PC-3 (cell line): ENCODE measurements around the gene LIN7B. TPM values are rescaled to one million over a fixed set of nuclear protein-coding genes. Genes with fewer than 3 reads are reported as not detected.

Experiments
- ATAC-seq: fragments of 200-7000 bp; cut with Tn5 transposase; 2 replicates; pipeline ENCODE4 v1.9.1; 2020; ENCODE audit warnings: mild to moderate bottlenecking, moderate library complexity
- BruUV-seq: library from RNA; stranded (reverse); fragments of 400-500 nt; replicated peaks from 2 replicates; lab custom pipeline; 2021; lab: Mats Ljungman, UMichigan
- CTCF ChIA-PET: fragments of 300-600 bp; sonication (Branson Sonifier 250); formaldehyde crosslinking; loops from one replicate; lab custom pipeline; 2022; ENCODE audit warnings: antibody characterized with exemption; lab: Charles Lee
- POLR2A ChIA-PET: fragments of 300-600 bp; sonication (Branson Sonifier 250); formaldehyde crosslinking; loops from one replicate; lab custom pipeline; 2022; ENCODE audit warnings: antibody characterized with exemption; ENCODE audit not compliant: unreplicated experiment; lab: Charles Lee
- DNase-seq: peaks from one replicate; pipeline ENCODE4 v3.0.0-alpha.2; 2015
- H2AFZ ChIP-seq: fragments of 300-600 bp; sonication (generic); 2 replicates; pipeline ENCODE4 v1.6.0; 2016; ENCODE audit warnings: antibody characterized with exemption, low read length
- H3F3A ChIP-seq: fragments of 300-600 bp; sonication (generic); one replicate; pipeline ENCODE4 v1.6.0; 2017; ENCODE audit warnings: antibody characterized with exemption, low read length, control low read depth, mild to moderate bottlenecking; ENCODE audit not compliant: unreplicated experiment
- H3K27ac ChIP-seq: fragments of 300-600 bp; sonication (generic); 2 replicates; pipeline ENCODE4 v1.5.1; 2016; ENCODE audit warnings: mild to moderate bottlenecking, low read length
- H3K27me3 ChIP-seq: fragments of 300-600 bp; sonication (generic); 2 replicates; pipeline ENCODE4 v1.6.1; 2016; ENCODE audit warnings: low read length, mixed read lengths
- H3K36me3 ChIP-seq: fragments of 300-600 bp; sonication (generic); 2 replicates; pipeline ENCODE4 v1.6.1; 2016; ENCODE audit warnings: low read depth, mixed run types, low read length, mixed read lengths
- H3K4me1 ChIP-seq: fragments of 300-600 bp; sonication (generic); 2 replicates; pipeline ENCODE4 v1.5.1; 2016; ENCODE audit warnings: low read length; ENCODE audit not compliant: insufficient read depth
- H3K4me2 ChIP-seq: fragments of 300-600 bp; sonication (generic); 2 replicates; pipeline ENCODE4 v1.6.0; 2016; ENCODE audit warnings: low read length
- H3K4me3 ChIP-seq: fragments of 300-600 bp; sonication (generic); 2 replicates; pipeline ENCODE4 v1.5.1; 2016; ENCODE audit warnings: mild to moderate bottlenecking, low read length, mixed read lengths
- H3K79me2 ChIP-seq: fragments of 300-600 bp; sonication (generic); 2 replicates; pipeline ENCODE4 v1.6.1; 2017; ENCODE audit warnings: low read length, mixed read lengths
- H3K9ac ChIP-seq: fragments of 300-600 bp; sonication (generic); 2 replicates; pipeline ENCODE4 v1.6.0; 2016; ENCODE audit warnings: mild to moderate bottlenecking, low read length
- H3K9me2 ChIP-seq: fragments of 300-600 bp; sonication (generic); replicated peaks from 2 replicates; pipeline ENCODE4 v1.6.1; 2016; ENCODE audit warnings: mixed run types, low read length, mixed read lengths
- H3K9me3 ChIP-seq: fragments of 300-600 bp; sonication (generic); 2 replicates; pipeline ENCODE4 v1.6.1; 2016; ENCODE audit warnings: low read length, mixed read lengths
- H4K20me1 ChIP-seq: fragments of 300-600 bp; sonication (generic); 2 replicates; pipeline ENCODE4 v1.6.1; 2016; ENCODE audit warnings: low read length, mixed read lengths
- EZH2 ChIP-seq: fragments of 300-600 bp; sonication (generic); IDR thresholded peaks from one replicate; pipeline ENCODE4 v1.6.1; 2017; ENCODE audit warnings: antibody characterized with exemption, mild to moderate bottlenecking, low read length; ENCODE audit not compliant: unreplicated experiment
- EZH2phosphoT487 ChIP-seq: fragments of 300-600 bp; sonication (generic); IDR thresholded peaks from 2 replicates; pipeline ENCODE4 v1.6.1; 2018; ENCODE audit warnings: mild to moderate bottlenecking, antibody characterized with exemption, low read length, borderline replicate concordance
- intact Hi-C: fragments of 100-400 bp; cut with micrococcal nuclease; formaldehyde crosslinking; loops from 2 replicates; pipeline ENCODE4 v1.9.0; 2023
- total RNA-seq: library from RNA; depleted of rRNA; stranded (reverse); fragments of >200 nt; gene quantifications from 2 replicates; pipeline ENCODE4 v1.2.3, GENCODE V29; 2014
- TF ChIP-seq, protein P1 (sequence below): fragments of 300-600 bp; sonication (generic); conservative IDR thresholded peaks from 2 replicates; pipeline ENCODE4 v1.5.1; 2017; ENCODE audit warnings: antibody characterized with exemption, low read depth, mild to moderate bottlenecking, low read length

LIN7B gene
- total RNA-seq, 1 experiment from 2014 or later = 11.6 TPM

GRCh38 chr19:49127674-49128544, 13.7 kb downstream of the LIN7B start:
- DNase-seq = peak; percentile 90
- Histone ChIP-seq H3K27me3 (no peaks in the 10 kb centered on the region), H3F3A (no peaks in the 10 kb centered on the region), H3K9me2 (no peaks in the 10 kb centered on the region), H2AFZ (peak overlapping the region; percentile 86), H3K36me3 (no peaks in the 10 kb centered on the region), H3K9me3 (no peaks in the 10 kb centered on the region), H3K27ac (no peak overlapping the region), H3K4me3 (peak overlapping the region; percentile 59), H3K79me2 (no peaks in the 10 kb centered on the region), H3K4me2 (peak overlapping the region; percentile 82), H4K20me1 (no peaks in the 10 kb centered on the region), H3K4me1 (no peaks in the 10 kb centered on the region; the same call in none of the 2 replicates), H3K9ac (no peak overlapping the region)
- ChIA-PET CTCF (interaction anchor here (0.5 to 1.0 kb wide), 7 partner anchors 8 to 128 kb away, joined by 3 to 16 read pairs (median 5); partner anchors contain the start of gene LIN7B), POLR2A (interaction anchor here (0.7 kb wide), 1 partner anchor 37 kb away, joined by 8 read pairs; no protein-coding TSS in a partner anchor)
- peak; percentile 94 for ATAC-seq
- no TSS peak for BruUV-seq
- intact Hi-C loops = loop anchor here (2.0 kb wide), 1 partner anchor 15 kb away; no protein-coding TSS in a partner anchor
- TF ChIP-seq, protein P1, sequence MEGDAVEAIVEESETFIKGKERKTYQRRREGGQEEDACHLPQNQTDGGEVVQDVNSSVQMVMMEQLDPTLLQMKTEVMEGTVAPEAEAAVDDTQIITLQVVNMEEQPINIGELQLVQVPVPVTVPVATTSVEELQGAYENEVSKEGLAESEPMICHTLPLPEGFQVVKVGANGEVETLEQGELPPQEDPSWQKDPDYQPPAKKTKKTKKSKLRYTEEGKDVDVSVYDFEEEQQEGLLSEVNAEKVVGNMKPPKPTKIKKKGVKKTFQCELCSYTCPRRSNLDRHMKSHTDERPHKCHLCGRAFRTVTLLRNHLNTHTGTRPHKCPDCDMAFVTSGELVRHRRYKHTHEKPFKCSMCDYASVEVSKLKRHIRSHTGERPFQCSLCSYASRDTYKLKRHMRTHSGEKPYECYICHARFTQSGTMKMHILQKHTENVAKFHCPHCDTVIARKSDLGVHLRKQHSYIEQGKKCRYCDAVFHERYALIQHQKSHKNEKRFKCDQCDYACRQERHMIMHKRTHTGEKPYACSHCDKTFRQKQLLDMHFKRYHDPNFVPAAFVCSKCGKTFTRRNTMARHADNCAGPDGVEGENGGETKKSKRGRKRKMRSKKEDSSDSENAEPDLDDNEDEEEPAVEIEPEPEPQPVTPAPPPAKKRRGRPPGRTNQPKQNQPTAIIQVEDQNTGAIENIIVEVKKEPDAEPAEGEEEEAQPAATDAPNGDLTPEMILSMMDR = no peak
- no peak for TF ChIP-seq EZH2
- no peak for TF ChIP-seq EZH2phosphoT487

DNA sequence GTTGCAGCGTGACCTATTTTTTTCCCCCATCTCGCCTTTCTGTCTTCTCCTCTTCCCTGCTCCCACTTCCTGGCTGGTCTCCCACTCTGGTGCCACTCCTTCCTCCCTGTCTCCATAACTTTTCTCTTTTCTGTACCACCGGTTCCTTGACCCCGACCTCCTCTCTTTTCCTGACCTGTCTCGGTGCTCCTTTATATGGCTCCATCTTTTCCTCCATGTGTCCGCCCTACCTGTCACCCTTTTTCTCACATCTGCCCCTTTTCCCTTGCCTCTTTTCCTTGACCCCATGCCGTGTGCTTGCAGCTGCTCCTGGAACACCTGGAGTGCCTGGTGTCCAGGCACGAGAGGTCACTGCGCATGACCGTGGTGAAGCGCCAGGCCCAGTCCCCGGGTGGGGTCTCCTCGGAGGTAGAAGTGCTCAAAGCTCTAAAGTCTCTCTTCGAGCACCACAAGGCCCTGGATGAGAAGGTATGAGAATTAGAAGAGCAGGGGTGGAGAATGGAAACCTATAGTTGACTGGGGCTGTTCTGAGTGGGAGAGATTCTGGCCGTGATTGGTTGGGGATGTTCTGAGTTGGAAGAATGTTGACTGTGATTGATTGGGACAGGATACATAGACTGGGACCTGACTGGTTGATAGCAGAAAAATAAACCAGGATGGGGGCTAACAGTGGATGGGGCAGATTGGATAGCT, 14.5 kb downstream of the LIN7B start:
- ATAC-seq (no peak), DNase-seq (no peak)
- Histone ChIP-seq H2AFZ (peak overlapping the region; percentile 86; the same call in 1 of the 2 replicates), H3K9me2 (no peaks in the 10 kb centered on the region), H3K4me1 (no peaks in the 10 kb centered on the region; the same call in none of the 2 replicates), H3K4me3 (peak overlapping the region; percentile 59; the same call in 1 of the 2 replicates), H3K4me2 (peak overlapping the region; percentile 82), H3K9me3 (no peaks in the 10 kb centered on the region), H3K27me3 (no peaks in the 10 kb centered on the region), H3K79me2 (no peaks in the 10 kb centered on the region), H3K27ac (no peak overlapping the region), H4K20me1 (no peaks in the 10 kb centered on the region), H3F3A (no peaks in the 10 kb centered on the region), H3K9ac (no peak overlapping the region), H3K36me3 (no peaks in the 10 kb centered on the region)
- ChIA-PET CTCF (interaction anchor here (1.0 kb wide), 1 partner anchor 21 kb away, joined by 6 read pairs; no protein-coding TSS in a partner anchor), POLR2A (no interaction called here)
- intact Hi-C loops = loop anchor here (2.0 kb wide), 1 partner anchor 14 kb away; no protein-coding TSS in a partner anchor
- no TSS peak for BruUV-seq
- TF ChIP-seq EZH2 (no peak), EZH2phosphoT487 (no peak)
- TF ChIP-seq, protein P1 = no peak
